NCI-H2227 treated with DMSO at 0.1 percent for 48 hours (cell line): ENCODE data around the gene SEC14L6.

ENCODE experiments used
- DNase-seq: peaks from one replicate; lab custom pipeline; 2025; lab: John Stamatoyannopoulos, UW

Gene SEC14L6

GRCh38 chr22:30495041-30495784, 51.3 kb downstream of the SEC14L6 start:
- DNase-seq, result no peak

- DNase-seq, result no peak
These were observed 54.4 kb downstream of the SEC14L6 start for GRCh38 chr22:30492144-30492543.

GRCh38 chr22:30491381-30491780, 55.2 kb downstream of the SEC14L6 start:
- DNase-seq, result no peak

- no peak for DNase-seq
These were observed 56.1 kb downstream of the SEC14L6 start for GRCh38 chr22:30490399-30490798.

GRCh38 chr22:30488121-30488520, 58.4 kb downstream of the SEC14L6 start:
- no peak for DNase-seq

- no peak for DNase-seq
These were observed 59.9 kb downstream of the SEC14L6 start for GRCh38 chr22:30486661-30487115.

- no peak for DNase-seq
These were observed 60.4 kb downstream of the SEC14L6 start for GRCh38 chr22:30486118-30486517.

GRCh38 chr22:30485362-30485988, 61.1 kb downstream of the SEC14L6 start:
- no peak for DNase-seq

- DNase-seq, result no peak
These were observed 63.4 kb downstream of the SEC14L6 start for GRCh38 chr22:30483169-30483568.

- DNase-seq, result no peak
These were observed 64.8 kb downstream of the SEC14L6 start for GRCh38 chr22:30481711-30482110.

- no peak for DNase-seq
These were observed 66.6 kb downstream of the SEC14L6 start for GRCh38 chr22:30479981-30480380.

GRCh38 chr22:30474683-30475424, 71.7 kb downstream of the SEC14L6 start:
- DNase-seq, result no peak

- DNase-seq, result no peak
These were observed 72.4 kb downstream of the SEC14L6 start for GRCh38 chr22:30474121-30474520.

GRCh38 chr22:30472994-30473720, 73.4 kb downstream of the SEC14L6 start:
- no peak for DNase-seq
